Common myeloid progenitor, CD34-positive (primary cell): ENCODE results near the gene MAGI2.

Experiments
- CTCF ChIA-PET: fragments of 350-600 bp; sonication (Branson Sonifier 250); formaldehyde crosslinking; loops from one replicate; lab custom pipeline; 2021; ENCODE audit warnings: antibody characterized with exemption; lab: Charles Lee
- POLR2A ChIA-PET: fragments of 350-600 bp; sonication (Branson Sonifier 250); formaldehyde crosslinking; loops from one replicate; lab custom pipeline; 2021; ENCODE audit warnings: antibody characterized with exemption; lab: Charles Lee
- DNase-seq, 3 donors: peaks; one replicate each; pipeline versions ENCODE4 v3.0.0 to v3.0.0-alpha.2; 2013
- H3K27ac ChIP-seq, 2 experiments: 1 replicate in 1 of 2; 2 replicates in 1 of 2; pipeline ENCODE4 v1.7.0; 2013; ENCODE audit warnings: inconsistent platforms in 2 of 2, low read length in 2 of 2, mild to moderate bottlenecking in 2 of 2, low read depth in 1 of 2, moderate library complexity in 1 of 2; ENCODE audit not compliant: severe bottlenecking in 2 of 2, insufficient read depth in 1 of 2, poor library complexity in 1 of 2
- H3K27me3 ChIP-seq, 5 experiments: replicated peaks in 2 of 5; 1 replicate in 3 of 5; 2 replicates in 2 of 5; pipeline versions ENCODE4 v1.6.1 to v1.7.0; 2013; ENCODE audit warnings: low read length in 4 of 5, mild to moderate bottlenecking in 2 of 5, moderate library complexity in 2 of 5, inconsistent platforms in 1 of 5; ENCODE audit not compliant: insufficient read depth in 5 of 5, control insufficient read depth in 4 of 5
- H3K36me3 ChIP-seq, 4 experiments: 1 replicate in 2 of 4; 2 replicates in 2 of 4; pipeline versions ENCODE4 v1.6.1 to v1.7.0; 2013; ENCODE audit warnings: low read length in 3 of 4, control low read depth in 1 of 4, mild to moderate bottlenecking in 1 of 4; ENCODE audit not compliant: control insufficient read depth in 4 of 4, insufficient read depth in 4 of 4
- H3K4me1 ChIP-seq, 4 experiments: 1 replicate in 3 of 4; 2 replicates in 1 of 4; pipeline versions ENCODE4 v1.6.1 to v1.7.1; 2013; ENCODE audit warnings: low read length in 3 of 4, mild to moderate bottlenecking in 3 of 4, control low read depth in 1 of 4, inconsistent platforms in 1 of 4, moderate library complexity in 1 of 4; ENCODE audit not compliant: control insufficient read depth in 4 of 4, insufficient read depth in 4 of 4; ENCODE audit errors: control extremely low read depth in 1 of 4
- H3K4me3 ChIP-seq, 7 experiments: 1 replicate in 4 of 7; 2 replicates in 3 of 7; pipeline versions ENCODE4 v1.5.1 to v1.7.0; 2013; ENCODE audit warnings: mild to moderate bottlenecking in 7 of 7, low read length in 6 of 7, moderate library complexity in 6 of 7, inconsistent platforms in 2 of 7, low read depth in 2 of 7, control low read depth in 1 of 7; ENCODE audit not compliant: insufficient read depth in 4 of 7, control insufficient read depth in 1 of 7; ENCODE audit errors: extremely low read depth in 1 of 7
- H3K9me3 ChIP-seq, 5 experiments: 1 replicate in 4 of 5; 2 replicates in 1 of 5; pipeline versions ENCODE4 v1.6.1 to v1.7.1; 2013; ENCODE audit warnings: low read length in 4 of 5, mild to moderate bottlenecking in 2 of 5, inconsistent platforms in 1 of 5, low read depth in 1 of 5, moderate library complexity in 1 of 5; ENCODE audit not compliant: control insufficient read depth in 4 of 5, insufficient read depth in 2 of 5; ENCODE audit errors: control extremely low read depth in 1 of 5
- WGBS: methylation state at CpG from one replicate; pipeline ENCODE4 v1.1.5; 2013; ENCODE audit not compliant: insufficient coverage; 5-methylcytosine and 5-hydroxymethylcytosine counted together

Gene MAGI2

GRCh38 chr7:78762625-78763024 lies 690.8 kb downstream of the MAGI2 start:
- Histone ChIP-seq H3K27ac (no peak overlapping the region), H3K4me1 (no peaks in the 10 kb centered on the region), H3K36me3 (no peaks in the 10 kb centered on the region), H3K9me3 (no peaks in the 10 kb centered on the region), H3K4me3 (no peak overlapping the region), H3K27me3 (no peaks in the 10 kb centered on the region)
- CTCF ChIA-PET: no interaction called here
- no peak for DNase-seq
- no CpG with 5 or more reads among the region's 1 CpG for WGBS
- POLR2A ChIA-PET: no interaction called here

- H3K27me3 ChIP-seq: no peaks in the 10 kb centered on the region
- POLR2A ChIA-PET: no interaction called here
- no peak overlapping the region for H3K4me3 ChIP-seq
- DNase-seq: no peak
- WGBS: 80% methylated on average over 1 of the region's 4 CpGs
- H3K4me1 ChIP-seq: no peaks in the 10 kb centered on the region
- no peaks in the 10 kb centered on the region for H3K36me3 ChIP-seq
- CTCF ChIA-PET: interaction anchor here (1.2 kb wide), 1 partner anchor 10 kb away, joined by 3 read pairs; no protein-coding TSS in a partner anchor
- no peaks in the 10 kb centered on the region for H3K9me3 ChIP-seq
- H3K27ac ChIP-seq: no peak overlapping the region
Measured at GRCh38 chr7:78760620-78761355, 692.7 kb downstream of the MAGI2 start.

- Histone ChIP-seq H3K27ac (no peak overlapping the region), H3K9me3 (no peaks in the 10 kb centered on the region), H3K36me3 (no peaks in the 10 kb centered on the region), H3K4me1 (no peaks in the 10 kb centered on the region), H3K27me3 (no peaks in the 10 kb centered on the region), H3K4me3 (no peak overlapping the region)
- ChIA-PET CTCF (interaction anchor here (0.9 kb wide), 1 partner anchor 15 kb away, joined by 3 read pairs; no protein-coding TSS in a partner anchor), POLR2A (no interaction called here)
- no peak for DNase-seq
Measured at GRCh38 chr7:78752554-78752953, 700.9 kb downstream of the MAGI2 start.

GRCh38 chr7:78751253-78751652 lies 702.2 kb downstream of the MAGI2 start:
- no peaks in the 10 kb centered on the region for H3K9me3 ChIP-seq

GRCh38 chr7:78749052-78749746 lies 704.3 kb downstream of the MAGI2 start:
- Histone ChIP-seq H3K36me3 (no peaks in the 10 kb centered on the region), H3K9me3 (no peaks in the 10 kb centered on the region), H3K27ac (no peak overlapping the region), H3K27me3 (no peaks in the 10 kb centered on the region), H3K4me1 (no peaks in the 10 kb centered on the region), H3K4me3 (no peak overlapping the region)
- ChIA-PET CTCF (no interaction called here), POLR2A (no interaction called here)
- 79% methylated on average over 3 of the region's 5 CpGs for WGBS
- no peak for DNase-seq

More at GRCh38 chr7:78751253-78751652, 702.2 kb downstream of the MAGI2 start:
- Histone ChIP-seq H3K4me3 (no peak overlapping the region), H3K36me3 (no peaks in the 10 kb centered on the region), H3K27me3 (no peaks in the 10 kb centered on the region), H3K27ac (no peak overlapping the region), H3K4me1 (no peaks in the 10 kb centered on the region)
- DNase-seq: no peak
- ChIA-PET CTCF (no interaction called here), POLR2A (no interaction called here)
- WGBS: no CpG with 5 or more reads among the region's 4 CpGs

- ChIA-PET CTCF (no interaction called here), POLR2A (interaction anchor here (0.6 kb wide), 1 partner anchor 23 kb away, joined by 3 read pairs; no protein-coding TSS in a partner anchor)
- no peak for DNase-seq
- Histone ChIP-seq H3K36me3 (no peaks in the 10 kb centered on the region), H3K4me1 (no peaks in the 10 kb centered on the region), H3K4me3 (no peak overlapping the region), H3K27ac (no peak overlapping the region), H3K9me3 (peaks cover 0 to 2% (median 0%) of the 10 kb centered on the region in 5 experiments), H3K27me3 (no peaks in the 10 kb centered on the region)
- 83% methylated on average over 3 of the region's 3 CpGs for WGBS
Measured at GRCh38 chr7:78747592-78747991, 705.9 kb downstream of the MAGI2 start.

GRCh38 chr7:78746301-78746700 lies 707.2 kb downstream of the MAGI2 start:
- WGBS: 95% methylated on average over 2 of the region's 2 CpGs
- Histone ChIP-seq H3K4me3 (no peak overlapping the region), H3K27ac (no peak overlapping the region), H3K36me3 (no peaks in the 10 kb centered on the region), H3K27me3 (no peaks in the 10 kb centered on the region), H3K9me3 (peaks cover 0 to 2% (median 0%) of the 10 kb centered on the region in 5 experiments), H3K4me1 (no peaks in the 10 kb centered on the region)
- POLR2A ChIA-PET: no interaction called here
- no peak for DNase-seq
- CTCF ChIA-PET: interaction anchor here (1.0 kb wide), 1 partner anchor 9 kb away, joined by 3 read pairs; no protein-coding TSS in a partner anchor
